Measurements from ENCODE around the gene ATP11A.
"Not testable (repeated sequence)": the region's sequence is repeated elsewhere in the genome, so short reads cannot be mapped to it uniquely, and the experiment has no call there.

GRCh38 chr13:112884700-112885099 is 194.9 kb downstream of the ATP11A start:
- not testable (repeated sequence) for TF ChIP-seq MAX (IDR thresholded peaks at IDR 0.05; ENCODE audit: insufficient read depth, insufficient read length); CTCF (IDR thresholded peaks at IDR 0.05; ENCODE audit: extremely low read depth in 1 of 2, insufficient read depth in 1 of 2, low read depth in 1 of 2, low read length in 2 of 2)

Data from endothelial cell of umbilical vein (primary cell).